GM12878 (cell line): Measurements from ENCODE around the gene FAM114A1. TPM values are rescaled to one million over a fixed set of nuclear protein-coding genes. Genes with fewer than 3 reads are reported as not detected.

ENCODE experiments used
- BHLHE40 ChIP-seq, 2 experiments: fragments of 450-650 bp in 1 of 2; IDR thresholded peaks; 2 replicates each; pipeline ENCODE4 v1.6.1; 2011 to 2017; ENCODE audit warnings: low read depth in 2 of 2, borderline replicate concordance in 1 of 2, improper control_type of control experiment in 1 of 2, low read length in 1 of 2, mild to moderate bottlenecking in 1 of 2
- BRCA1 ChIP-seq: IDR thresholded peaks from 2 replicates; pipeline ENCODE4 v1.6.1; 2011; ENCODE audit warnings: low read depth, low read length, improper control_type of control experiment
- CEBPZ ChIP-seq: fragments of 150-350 bp; IDR thresholded peaks from 2 replicates; pipeline ENCODE4 v1.6.1; 2016; ENCODE audit warnings: low read depth, low read length
- CREB1 ChIP-seq: IDR thresholded peaks from 2 replicates; pipeline ENCODE4 v1.6.1; 2012; ENCODE audit warnings: low read depth, mild to moderate bottlenecking, inconsistent platforms
- E4F1 ChIP-seq: fragments of 450-650 bp; IDR thresholded peaks from 2 replicates; pipeline ENCODE4 v1.6.1; 2018; ENCODE audit warnings: borderline replicate concordance, mild to moderate bottlenecking; ENCODE audit not compliant: partially characterized antibody
- EGR1 ChIP-seq, 2 experiments: IDR thresholded peaks; 1 replicate in 1 of 2; 2 replicates in 1 of 2; pipeline ENCODE4 v1.6.1; 2011 to 2012; ENCODE audit warnings: low read depth in 2 of 2, low read length in 2 of 2, borderline replicate concordance in 1 of 2, mild to moderate bottlenecking in 1 of 2, moderate library complexity in 1 of 2
- EP300 ChIP-seq, 2 experiments: fragments of 150-350 bp in 1 of 2; IDR thresholded peaks; 2 replicates each; pipeline ENCODE4 v1.6.1; 2011 to 2012; ENCODE audit warnings: low read depth in 2 of 2, low read length in 2 of 2, borderline replicate concordance in 1 of 2, improper control_type of control experiment in 1 of 2, inconsistent platforms in 1 of 2; ENCODE audit not compliant: control insufficient read depth in 1 of 2
- IRF4 ChIP-seq: IDR thresholded peaks from 2 replicates; pipeline ENCODE4 v1.6.1; 2011; ENCODE audit warnings: low read depth, low read length
- MTA2 ChIP-seq: fragments of 450-650 bp; IDR thresholded peaks from 2 replicates; pipeline ENCODE4 v1.6.1; 2016; ENCODE audit warnings: low read depth, mild to moderate bottlenecking, moderate library complexity
- MYC ChIP-seq: IDR thresholded peaks from 2 replicates; pipeline ENCODE4 v1.6.1; 2011; ENCODE audit warnings: mild to moderate bottlenecking, low read length, moderate library complexity, inconsistent platforms; ENCODE audit not compliant: insufficient read depth, insufficient replicate concordance, insufficient read length, severe bottlenecking
- PAX5 ChIP-seq: IDR thresholded peaks from 2 replicates; pipeline ENCODE4 v1.6.1; 2011; ENCODE audit warnings: low read depth, low read length, borderline replicate concordance
- SKIL ChIP-seq: fragments of 450-650 bp; IDR thresholded peaks from 2 replicates; pipeline ENCODE4 v1.6.1; 2017; ENCODE audit warnings: mild to moderate bottlenecking, low read depth, inconsistent platforms; ENCODE audit not compliant: poor library complexity, severe bottlenecking
- TCF12 ChIP-seq: IDR thresholded peaks from 2 replicates; pipeline ENCODE4 v1.6.1; 2011; ENCODE audit warnings: low read depth, mild to moderate bottlenecking, low read length
- ZNF384 ChIP-seq: IDR thresholded peaks from 2 replicates; pipeline ENCODE4 v1.6.1; 2012; ENCODE audit warnings: low read depth, mild to moderate bottlenecking, low read length, improper control_type of control experiment, borderline replicate concordance
- ZNF687 ChIP-seq: fragments of 450-650 bp; IDR thresholded peaks from 2 replicates; pipeline ENCODE4 v1.6.1; 2017; ENCODE audit warnings: mild to moderate bottlenecking, moderate library complexity
- polyA plus RNA-seq, 11 experiments: library from polyadenylated mRNA; depleted of rRNA in 4 of 11; unstranded in 6 of 11; stranded (reverse) in 5 of 11; fragments of >200 nt; fragmentation: Nextera tagmentation in 4 of 11; fragmentation: Illumina TruSeq in 1 of 11; extraction: Ambion mirVana in 4 of 11; extraction: Trizol in 1 of 11; gene quantifications; 1 replicate in 1 of 11; 2 replicates in 10 of 11; pipeline versions ENCODE4 v1.2.1 to v1.2.3, GENCODE V29; 2011 to 2016; ENCODE audit warnings: inconsistent platforms in 2 of 11, missing spikeins in 2 of 11, low read depth in 1 of 11
- total RNA-seq, 4 experiments: library from RNA; depleted of rRNA in 3 of 4; stranded (reverse); fragments of >200 nt in 3 of 4; fragmentation: Illumina TruSeq in 1 of 4; extraction: Trizol in 1 of 4; gene quantifications; 2 replicates each; pipeline versions ENCODE4 v1.2.1 to v1.2.3, GENCODE V29; 2013 to 2021

Gene FAM114A1
- total and polyA plus RNA-seq, 10 of the 15 experiments (the other 5 are each of a cell fraction or from before 2014, with no cell fraction given): 1.3 to 6.2 (median 3.9) TPM

GRCh38 chr4:38820329-38821061, 47.1 kb upstream of the FAM114A1 start (continued):
- peak; percentile 83 for TF ChIP-seq MTA2
- peak; percentile 65 for TF ChIP-seq PAX5
- TF ChIP-seq BRCA1: no peak
- TF ChIP-seq MYC: no peak
- TF ChIP-seq EP300 (IDR thresholded peaks at IDR 0.05; ENCODE audit: borderline replicate concordance in 1 of 2, control insufficient read depth in 1 of 2, low read depth in 2 of 2, low read length in 2 of 2): peak; percentile 75 to 90; a peak in 3 of 4 replicates
- peak; percentile 52 for TF ChIP-seq SKIL
- peak; percentile 77 for TF ChIP-seq ZNF687
- TF ChIP-seq BHLHE40 (IDR thresholded peaks at IDR 0.05; ENCODE audit: borderline replicate concordance in 1 of 2, low read depth in 2 of 2, low read length in 1 of 2): peak; percentile 10 to 26; a peak in 1 of 4 replicates
- 0 out of 2 replicates have a peak, but pooled peaks have one; percentile 20 for TF ChIP-seq ZNF384
- no peak for TF ChIP-seq EGR1 (IDR thresholded peaks at IDR 0.05; ENCODE audit: borderline replicate concordance in 1 of 2, low read depth in 2 of 2, low read length in 2 of 2)
- no peak for TF ChIP-seq CEBPZ
- peak; percentile 77 for TF ChIP-seq CREB1
- TF ChIP-seq TCF12: peak; percentile 52; the same call in 1 of the 2 replicates
- TF ChIP-seq E4F1: no peak
- 0 out of 2 replicates have a peak, but pooled peaks have one; percentile 26 for TF ChIP-seq IRF4
